ENCODE measurements around the gene F12. TPM values are rescaled to one million over a fixed set of nuclear protein-coding genes. Genes with fewer than 3 reads are reported as not detected.

F12 gene
- total and polyA plus RNA-seq, 10 donors: 0.60 to 2.3 (median 1.1) TPM

- no peaks in the 10 kb centered on the region for H3K27me3 ChIP-seq (replicated peaks in 1 of 7)
- H3K27ac ChIP-seq: peak overlapping the region in 7 of 8 donors; percentile 22 to 90 (median 82)
- peak overlapping the region in 1 of 8 donors; percentile 70 for H3K4me3 ChIP-seq
- WGBS, 5 donors: 69 to 74% (median 69%) methylated on average over 9 to 11 of the region's 11 CpGs
- no peak for TF ChIP-seq POLR2AphosphoS5 (IDR thresholded peaks at IDR 0.05)
- no peak for TF ChIP-seq CTCF (IDR thresholded peaks at IDR 0.05 in 8 of 11, conservative IDR thresholded peaks at IDR 0.05 in 3 of 11)
- TF ChIP-seq POLR2A (IDR thresholded peaks at IDR 0.05): no peak
- intact Hi-C loops (cut with DNase I; ENCODE audit: low total_unique reads): loop anchor here (10.0 kb wide), 1 partner anchor 55 kb away; the partner anchor contains the start of gene MXD3
- peaks cover 0 to 94% (median 35%) of the 10 kb centered on the region in 6 donors for H3K36me3 ChIP-seq
- H3K4me1 ChIP-seq: peaks cover 17 to 97% (median 75%) of the 10 kb centered on the region in 6 donors
- no peaks in the 10 kb centered on the region for H3K9me3 ChIP-seq
- DNase-seq: no peak
These were observed 39.5 kb downstream of the F12 start for GRCh38 chr5:177369645-177370440.

GRCh38 chr5:177368869-177369644 lies 40.3 kb downstream of the F12 start:
- H3K4me1 ChIP-seq: peaks cover 17 to 98% (median 78%) of the 10 kb centered on the region in 6 donors
- H3K27me3 ChIP-seq (replicated peaks in 1 of 7): no peaks in the 10 kb centered on the region
- H3K9me3 ChIP-seq: no peaks in the 10 kb centered on the region
- peaks cover 0 to 89% (median 35%) of the 10 kb centered on the region in 6 donors for H3K36me3 ChIP-seq
- no peak for DNase-seq
- peak overlapping the region in 6 of 8 donors; percentile 7 to 90 (median 84) for H3K27ac ChIP-seq
- 67 to 79% (median 75%) methylated on average over 5 of the region's 5 CpGs for WGBS, 5 donors
- intact Hi-C loops (cut with DNase I; ENCODE audit: low total_unique reads): loop anchor here (10.0 kb wide), 1 partner anchor 54 kb away; the partner anchor contains the start of gene MXD3
- no peak overlapping the region for H3K4me3 ChIP-seq
- no peak for TF ChIP-seq POLR2AphosphoS5 (IDR thresholded peaks at IDR 0.05)
- TF ChIP-seq CTCF (IDR thresholded peaks at IDR 0.05 in 8 of 11, conservative IDR thresholded peaks at IDR 0.05 in 3 of 11): peak in 10 of 11 experiments; percentile 23 to 78 (median 63)
- TF ChIP-seq POLR2A (IDR thresholded peaks at IDR 0.05): no peak

GRCh38 chr5:177367981-177368868 lies 41.1 kb downstream of the F12 start:
- H3K27ac ChIP-seq: peak overlapping the region in 4 of 8 donors; percentile 7 to 90 (median 86)
- TF ChIP-seq POLR2AphosphoS5 (IDR thresholded peaks at IDR 0.05) (no peak), CTCF (IDR thresholded peaks at IDR 0.05 in 8 of 11, conservative IDR thresholded peaks at IDR 0.05 in 3 of 11) (no peak), POLR2A (IDR thresholded peaks at IDR 0.05) (no peak)
- no peaks in the 10 kb centered on the region for H3K27me3 ChIP-seq (replicated peaks in 1 of 7)
- H3K9me3 ChIP-seq: no peaks in the 10 kb centered on the region
- intact Hi-C loops (cut with DNase I; ENCODE audit: low total_unique reads): loop anchor here (10.0 kb wide), 1 partner anchor 53 kb away; the partner anchor contains the start of gene MXD3
- peaks cover 13 to 98% (median 78%) of the 10 kb centered on the region in 6 donors for H3K4me1 ChIP-seq
- H3K36me3 ChIP-seq: peaks cover 0 to 81% (median 35%) of the 10 kb centered on the region in 6 donors
- H3K4me3 ChIP-seq: no peak overlapping the region
- WGBS, 5 donors: 89 to 93% (median 92%) methylated on average over 25 to 29 of the region's 29 CpGs
- no peak for DNase-seq
